GM12801 (cell line): ENCODE results near the gene WDR37.

Experiments used
- CTCF ChIP-seq: IDR thresholded peaks from one replicate; pipeline ENCODE4 v1.5.1; 2011; ENCODE audit warnings: control low read depth; ENCODE audit not compliant: insufficient read length; ENCODE audit errors: extremely low read depth

The WDR37 gene

GRCh38 chr10:1177936-1178335, 121.8 kb downstream of the WDR37 start:
- no peak for TF ChIP-seq CTCF

GRCh38 chr10:1178506-1178905, 122.3 kb downstream of the WDR37 start:
- TF ChIP-seq CTCF, result no peak

- no peak for TF ChIP-seq CTCF
Observed at GRCh38 chr10:1179346-1180070, 123.3 kb downstream of the WDR37 start.

GRCh38 chr10:1180071-1180730, 124.0 kb downstream of the WDR37 start:
- TF ChIP-seq CTCF, result no peak

GRCh38 chr10:1180836-1181235, 124.7 kb downstream of the WDR37 start:
- TF ChIP-seq CTCF, result no peak
